Anterior cingulate cortex (tissue), 58 donors: Measurements from ENCODE around the gene DPEP1.
A peak's percentile ranks its signal among the peaks of the same experiment; 100 is the strongest.
"Not testable (repeated sequence)": the region's sequence is repeated elsewhere in the genome, so short reads cannot be mapped to it uniquely, and the experiment has no call there.

Source experiments
- DNase-seq, 58 donors: peaks; one replicate each; lab custom pipeline; 2025; lab: John Stamatoyannopoulos, UW

Gene DPEP1

GRCh38 chr16:89615596-89616090 is 2.2 kb downstream of the DPEP1 start:
- peak in 4 of 58 donors; percentile 3 to 13 (median 6) for DNase-seq

GRCh38 chr16:89616623-89617022 is 3.2 kb downstream of the DPEP1 start:
- DNase-seq, result no peak

DNA sequence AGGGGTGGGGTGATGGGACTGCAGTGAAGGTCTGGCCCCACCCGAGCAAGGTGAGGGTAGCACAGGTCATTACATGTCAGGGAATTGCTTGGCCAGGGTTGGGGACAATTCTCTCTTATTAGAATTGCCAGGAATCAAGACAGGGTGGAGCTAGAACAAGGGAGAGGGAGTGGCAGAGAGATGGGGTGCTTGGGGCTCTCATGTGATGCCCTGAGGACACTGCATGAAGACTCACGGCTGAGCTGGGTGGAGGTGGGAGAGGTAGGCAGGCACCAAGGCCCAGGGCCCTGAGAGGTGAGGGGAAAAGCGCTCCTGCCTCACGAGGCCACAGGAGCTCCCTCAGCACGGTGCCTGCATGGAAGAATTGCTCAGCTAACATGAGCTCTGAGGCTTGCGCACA is 3.6 kb downstream of the DPEP1 start:
- no peak for DNase-seq

DNA sequence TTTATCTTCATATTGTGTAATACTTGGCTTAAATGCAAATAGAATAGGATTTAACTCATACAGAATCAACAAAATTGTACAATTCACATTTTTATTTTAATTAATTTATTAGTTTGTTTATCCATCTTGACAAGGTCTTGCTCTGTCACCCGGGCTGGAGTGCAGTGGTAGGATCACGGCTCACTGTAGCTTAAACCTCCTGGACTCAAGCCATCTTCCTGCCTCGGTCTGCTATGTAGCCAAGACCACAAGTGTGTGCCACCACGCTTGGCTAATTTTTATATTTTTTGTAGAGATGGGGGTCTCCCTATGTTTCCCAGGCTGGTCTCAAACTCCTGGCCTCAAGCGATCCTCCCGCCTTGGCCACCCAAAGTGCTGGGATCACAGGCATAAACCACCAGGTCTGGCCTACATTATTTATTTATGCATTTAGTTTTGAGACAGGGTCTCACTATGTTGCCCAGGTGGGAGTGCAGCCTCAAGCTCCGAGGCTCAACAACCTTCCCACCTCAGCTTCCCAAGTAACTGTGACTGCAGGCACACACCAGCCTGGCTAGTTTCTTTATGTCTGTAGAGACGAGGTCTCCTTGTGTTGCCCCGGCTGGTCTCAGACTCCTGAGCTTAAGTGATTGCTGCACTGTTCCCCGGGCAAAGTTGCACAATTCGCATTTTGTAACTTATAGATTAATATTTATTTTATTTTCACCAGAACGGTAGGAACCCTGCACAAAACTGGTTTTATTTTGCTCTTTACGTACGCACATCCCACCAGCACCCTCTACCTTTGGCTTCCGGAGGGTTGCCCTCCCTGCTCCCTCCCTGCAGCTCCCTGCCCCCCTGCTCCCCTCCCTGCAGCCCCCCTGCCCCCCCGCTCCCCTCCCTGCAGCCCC is 4.9 kb downstream of the DPEP1 start:
- DNase-seq, result no peak

DNA sequence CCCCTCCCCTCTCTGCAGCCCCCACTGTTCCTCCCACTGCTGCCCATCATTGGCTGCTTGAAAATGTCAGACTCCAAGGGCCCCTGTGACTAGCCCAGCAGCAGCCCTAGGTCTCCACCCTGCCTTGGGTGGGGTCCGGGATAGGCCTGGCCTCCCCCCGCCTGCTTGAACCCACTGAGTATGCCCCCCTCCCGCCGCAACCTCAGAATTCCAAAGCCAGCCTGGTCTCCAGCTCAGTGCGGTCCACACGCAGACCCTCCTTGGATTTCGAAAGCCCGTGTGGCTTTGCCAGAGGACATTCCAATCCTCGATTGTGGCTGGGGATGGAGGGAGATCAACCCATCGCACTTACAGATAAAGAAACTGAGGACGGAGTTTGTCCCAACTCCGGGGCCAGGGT is 6.4 kb downstream of the DPEP1 start:
- DNase-seq, result no peak

- DNase-seq, result no peak
Observed at GRCh38 chr16:89620406-89620841, 7.0 kb downstream of the DPEP1 start.

DNA sequence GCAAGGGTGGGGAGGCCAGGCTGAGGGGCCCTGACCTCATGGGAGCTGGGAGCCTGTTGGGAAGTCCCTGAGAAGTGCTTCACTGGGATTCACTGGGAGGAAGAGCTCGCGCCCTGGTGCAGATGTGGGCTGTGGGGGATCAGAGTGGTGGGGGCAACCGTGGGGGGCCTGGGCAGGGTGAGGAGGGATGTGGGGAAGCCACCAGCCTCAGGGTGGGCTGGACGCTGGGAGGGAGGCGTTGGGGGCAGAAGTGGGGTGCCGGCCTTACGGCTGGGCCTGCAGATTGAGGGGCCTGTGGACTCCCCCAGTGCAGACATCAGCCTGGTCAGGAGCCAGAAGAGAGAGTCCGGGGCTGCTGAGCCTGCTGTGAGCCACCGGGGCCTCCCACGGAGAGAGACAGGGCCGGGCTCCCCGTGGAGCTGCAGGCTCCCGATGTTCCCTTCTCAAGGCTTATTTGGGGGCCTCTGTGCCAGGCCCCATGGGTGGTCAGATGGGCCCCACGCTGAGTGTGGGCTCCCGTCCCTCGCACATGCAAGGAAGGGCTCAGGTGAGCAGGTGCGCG is 7.8 kb downstream of the DPEP1 start:
- DNase-seq, result no peak

DNA sequence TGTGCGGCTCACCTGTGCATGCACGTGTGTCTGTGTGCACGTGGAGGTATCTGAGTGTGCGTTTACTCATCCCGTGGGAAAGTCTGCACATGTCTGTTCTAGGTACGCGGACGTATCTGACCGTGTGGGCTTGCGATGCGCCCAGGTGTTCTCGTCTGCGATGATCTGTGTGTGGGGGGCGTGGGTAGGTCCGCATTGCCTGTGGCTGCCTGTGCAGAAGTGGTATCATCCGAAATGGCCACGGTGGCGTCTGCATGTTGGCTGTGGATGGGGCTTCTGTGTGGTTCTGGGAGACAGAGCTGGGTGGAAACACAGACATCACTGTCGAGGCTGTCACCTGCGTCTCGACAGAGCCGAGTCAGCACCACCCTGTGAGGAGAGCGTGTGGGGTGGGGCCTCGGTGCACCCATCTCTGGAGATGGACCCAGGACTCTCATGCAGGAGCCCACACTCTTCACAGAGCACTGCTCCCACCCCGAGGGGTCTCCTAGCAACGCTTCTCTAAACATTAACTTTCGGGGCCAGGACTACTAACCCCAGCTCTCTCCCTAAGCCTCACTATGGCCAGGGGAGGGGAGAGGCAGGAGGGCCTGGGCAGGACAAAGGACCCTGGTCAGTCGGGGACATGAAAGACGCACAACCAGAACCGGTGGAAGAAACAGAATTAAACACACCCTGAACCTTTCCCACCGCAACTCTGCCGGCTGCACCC is 8.4 kb downstream of the DPEP1 start:
- no peak for DNase-seq

DNA sequence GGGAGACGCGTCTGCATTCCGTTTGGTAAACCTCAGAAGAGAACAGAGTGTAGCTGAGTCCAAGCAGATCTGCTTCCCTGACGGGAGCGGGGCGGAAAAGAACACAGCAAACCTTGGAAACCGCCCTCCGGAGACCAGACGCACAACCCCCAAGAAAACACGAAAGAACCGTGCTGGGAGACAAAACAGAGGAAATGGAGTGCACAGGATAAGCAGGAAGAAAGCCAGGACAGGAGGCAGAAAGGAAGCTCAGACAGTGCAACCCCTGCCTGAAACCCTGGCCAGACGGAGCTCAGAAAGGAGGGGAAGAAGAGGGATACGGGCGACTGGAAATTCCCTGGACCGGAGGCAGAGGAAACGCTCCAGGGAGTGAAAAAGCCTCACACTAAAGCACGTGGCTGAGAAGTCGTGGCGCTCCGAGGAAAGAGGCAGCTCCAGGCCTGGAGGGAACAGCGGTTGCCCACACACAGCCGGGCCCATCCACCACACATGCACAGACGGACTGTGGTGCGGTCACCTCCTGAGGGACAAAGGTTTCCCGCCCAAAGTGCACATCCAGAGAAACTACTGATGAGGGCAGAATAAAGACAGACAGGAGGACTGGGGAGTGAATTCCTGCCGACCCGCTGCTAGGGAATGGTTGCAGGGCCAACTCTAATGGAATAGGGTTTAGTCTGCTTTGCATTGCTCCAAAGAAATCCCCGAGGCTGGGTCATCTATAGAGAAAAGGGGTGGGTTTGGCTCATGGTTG is 10.2 kb downstream of the DPEP1 start:
- DNase-seq, result no peak

- no peak for DNase-seq
Observed at GRCh38 chr16:89624777-89625761, 11.6 kb downstream of the DPEP1 start.

DNA sequence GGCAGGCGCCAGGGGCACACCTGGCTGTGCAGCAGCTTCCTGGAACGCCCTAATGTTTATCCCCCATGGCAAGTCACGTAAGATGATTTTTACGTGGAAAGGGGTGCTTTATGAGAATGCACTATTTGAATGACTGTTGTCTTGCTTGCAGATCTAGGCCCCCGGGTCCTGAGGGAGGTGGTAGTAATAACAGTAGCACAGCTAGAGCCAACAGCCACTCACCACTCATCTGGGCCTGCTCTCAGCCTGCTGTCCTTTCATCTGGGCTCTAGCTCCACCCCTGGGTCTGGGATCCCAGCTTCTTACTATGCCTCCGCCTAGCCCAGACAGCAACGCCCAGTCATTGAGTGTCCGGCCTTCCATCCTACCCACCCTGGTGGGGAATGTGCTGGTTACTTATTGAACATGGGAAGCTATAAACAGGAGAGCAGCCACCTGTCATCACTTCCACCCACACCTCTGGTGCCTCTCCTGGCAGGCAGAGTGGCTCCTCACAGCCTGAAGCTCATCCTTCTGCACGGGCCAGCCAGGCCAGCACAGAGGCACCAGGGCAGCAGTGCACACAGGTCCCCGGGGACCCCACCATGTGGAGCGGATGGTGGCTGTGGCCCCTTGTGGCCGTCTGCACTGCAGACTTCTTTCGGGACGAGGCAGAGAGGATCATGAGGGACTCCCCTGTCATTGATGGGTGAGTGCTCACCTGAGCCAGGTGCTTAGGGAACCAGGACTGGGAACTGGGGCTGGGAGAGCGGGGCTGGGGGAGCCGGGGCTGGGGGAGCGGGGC is 16.6 kb downstream of the DPEP1 start:
- no peak for DNase-seq

- no peak for DNase-seq
Observed at GRCh38 chr16:89633064-89633631, 19.7 kb downstream of the DPEP1 start.

DNA sequence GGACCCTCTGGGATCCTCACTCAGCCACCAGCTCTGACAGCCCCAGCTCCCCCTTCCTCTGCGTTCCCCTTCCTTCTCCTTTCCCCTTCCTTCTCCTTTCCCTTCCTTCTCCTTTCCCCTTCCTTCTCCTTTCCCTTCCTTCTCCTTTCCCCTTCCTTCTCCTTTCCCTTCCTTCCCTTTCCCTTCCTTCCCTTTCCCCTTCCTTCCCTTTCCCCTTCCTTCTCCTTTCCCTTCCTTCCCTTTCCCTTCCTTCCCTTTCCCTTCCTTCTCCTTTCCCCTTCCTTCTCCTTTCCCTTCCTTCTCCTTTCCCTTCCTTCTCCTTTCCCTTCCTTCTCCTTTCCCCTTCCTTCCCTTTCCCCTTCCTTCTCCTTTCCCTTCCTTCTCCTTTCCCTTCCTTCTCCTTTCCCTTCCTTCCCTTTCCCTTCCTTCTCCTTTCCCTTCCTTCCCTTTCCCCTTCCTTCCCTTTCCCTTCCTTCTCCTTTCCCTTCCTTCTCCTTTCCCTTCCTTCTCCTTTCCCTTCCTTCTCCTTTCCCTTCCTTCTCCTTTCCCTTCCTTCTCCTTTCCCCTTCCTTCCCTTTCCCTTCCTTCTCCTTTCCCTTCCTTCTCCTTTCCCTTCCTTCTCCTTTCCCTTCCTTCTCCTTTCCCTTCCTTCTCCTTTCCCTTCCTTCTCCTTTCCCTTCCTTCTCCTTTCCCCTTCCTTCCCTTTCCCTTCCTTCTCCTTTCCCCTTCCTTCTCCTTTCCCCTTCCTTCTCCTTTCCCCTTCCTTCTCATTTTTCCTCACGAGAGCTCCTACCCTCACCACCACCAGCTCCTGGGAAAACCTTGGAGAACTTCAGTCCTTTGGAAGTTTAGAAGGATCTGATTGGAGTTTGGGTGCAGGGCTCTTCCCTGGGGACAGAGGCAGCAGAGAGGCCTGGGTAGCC is 21.3 kb downstream of the DPEP1 start:
- DNase-seq, result not testable (repeated sequence)

DNA sequence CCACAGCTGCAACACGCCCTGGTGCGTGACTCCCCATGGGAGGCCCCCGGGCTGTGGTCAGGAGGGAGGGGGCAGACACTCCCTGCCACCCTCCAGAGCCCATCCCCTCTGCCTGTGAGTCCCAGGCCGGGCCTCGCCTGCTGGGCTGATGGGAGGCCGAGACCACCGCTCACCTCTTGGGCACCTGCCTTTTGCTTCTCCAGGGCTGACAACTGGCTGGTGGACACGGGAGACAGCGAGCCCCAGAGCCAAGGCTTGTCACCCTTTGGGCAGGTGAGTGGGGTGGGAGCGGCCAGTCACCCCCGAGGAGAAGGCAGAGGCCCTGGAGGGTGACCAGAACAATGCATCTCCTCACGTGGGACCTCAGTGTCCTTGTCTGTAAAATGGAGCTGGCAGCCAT is 23.2 kb downstream of the DPEP1 start:
- no peak for DNase-seq

DNA sequence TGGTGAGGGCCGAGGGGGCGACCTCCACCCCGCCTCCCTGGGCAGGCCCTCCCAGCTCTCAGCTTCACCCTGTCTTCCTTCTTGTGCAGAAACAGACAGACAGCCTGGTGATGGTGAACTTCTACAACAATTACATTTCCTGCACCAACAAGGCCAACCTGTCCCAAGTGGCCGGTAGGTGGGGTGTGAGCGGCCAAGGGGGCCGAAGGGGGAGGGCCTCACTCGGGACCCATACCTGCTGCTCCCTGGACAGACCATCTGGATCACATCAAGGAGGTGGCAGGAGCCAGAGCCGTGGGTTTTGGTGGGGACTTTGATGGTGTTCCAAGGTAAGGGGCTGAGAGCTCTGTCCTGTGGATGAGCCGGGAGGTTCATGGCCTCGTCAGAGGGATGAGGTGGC is 23.9 kb downstream of the DPEP1 start:
- no peak for DNase-seq

DNA sequence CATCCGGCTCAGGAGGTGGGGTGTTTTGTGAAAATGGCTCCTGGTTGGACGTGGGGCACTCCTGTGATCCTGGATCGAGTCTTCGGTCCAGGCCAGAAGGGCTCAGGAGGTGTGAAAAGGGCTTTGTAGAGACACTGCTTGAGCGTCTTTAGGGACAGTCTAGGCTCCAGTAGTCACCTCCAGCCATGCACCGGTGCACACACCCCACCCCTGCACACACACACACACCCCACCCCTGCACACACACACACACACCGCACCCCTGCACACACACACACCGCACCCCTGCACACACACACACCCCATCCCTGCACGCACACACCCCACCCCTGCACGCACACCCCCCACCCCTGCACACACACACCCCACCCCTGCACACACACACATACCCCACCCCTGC is 25.0 kb downstream of the DPEP1 start:
- DNase-seq, result no peak

DNA sequence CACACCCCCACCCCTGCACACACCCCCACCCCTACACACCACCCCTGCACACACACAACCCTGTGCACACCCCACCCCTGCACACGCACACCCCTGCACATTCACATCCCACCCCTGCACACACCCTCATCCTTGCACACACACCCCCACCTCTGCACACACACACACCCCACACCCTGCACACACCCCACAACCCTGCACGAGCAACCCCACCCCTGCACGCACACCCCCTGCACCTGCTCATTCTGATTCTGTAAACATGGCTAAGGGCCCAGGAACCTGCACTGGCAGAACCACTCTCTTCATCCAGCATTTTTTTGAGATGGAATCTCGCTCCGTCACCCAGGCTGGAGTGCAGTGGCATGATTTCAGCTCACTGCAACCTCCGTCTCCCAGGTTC is 25.9 kb downstream of the DPEP1 start:
- no peak for DNase-seq
